Measurements from ENCODE around the gene MED19. TPM values are rescaled to one million over a fixed set of nuclear protein-coding genes. Genes with fewer than 3 reads are reported as not detected.
A peak's percentile ranks its signal among the peaks of the same experiment; 100 is the strongest.
"Not testable (repeated sequence)": the region's sequence is repeated elsewhere in the genome, so short reads cannot be mapped to it uniquely, and the experiment has no call there.

Gene MED19
- total RNA-seq, 1 donor from 2014 or later, result 9.6 TPM

DNA sequence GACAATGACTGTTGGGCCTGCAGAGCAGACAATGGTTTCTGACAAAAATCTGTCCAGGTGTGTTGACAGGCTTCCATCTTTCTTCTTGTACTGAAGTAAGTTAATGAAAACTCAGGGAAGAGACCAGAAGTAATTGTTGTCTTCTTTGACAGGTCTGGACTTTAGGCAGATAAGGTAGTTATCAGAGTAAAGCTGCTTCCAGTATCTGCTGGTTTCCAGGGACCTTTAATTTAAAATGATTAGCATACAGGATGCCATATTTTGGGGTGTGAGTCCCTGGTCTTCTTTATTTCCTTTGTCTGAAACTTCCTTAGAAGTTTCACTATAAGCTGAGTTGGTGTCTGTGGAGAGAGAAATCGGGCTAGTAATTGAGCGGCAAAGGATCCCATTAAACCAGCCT lies 1.8 kb upstream of the MED19 start:
- H3K27me3 ChIP-seq, result no peaks in the 10 kb centered on the region
- peak overlapping the region; percentile 82 for H3K4me3 ChIP-seq
- ATAC-seq (no peak), DNase-seq (no peak)
- no peaks in the 10 kb centered on the region for H3K9me3 ChIP-seq
- H3K36me3 ChIP-seq, result no peaks in the 10 kb centered on the region
- H3K27ac ChIP-seq, result no peak overlapping the region
- no peak for TF ChIP-seq CTCF (IDR thresholded peaks at IDR 0.05)
- intact Hi-C loops (cut with DNase I), result no loop called here
- peaks cover 31% of the 10 kb centered on the region for H3K4me1 ChIP-seq

- H3K27me3 ChIP-seq, result no peaks in the 10 kb centered on the region
- peak within 1 kb of the TSS; percentile 82 for H3K4me3 ChIP-seq
- DNase-seq (peak; percentile 95), ATAC-seq (peak; percentile 95)
- H3K9me3 ChIP-seq, result no peaks in the 10 kb centered on the region
- H3K4me1 ChIP-seq, result peaks cover 31% of the 10 kb centered on the region
- peak within 1 kb of the TSS; percentile 90 for H3K27ac ChIP-seq
- intact Hi-C loops (cut with DNase I), result no loop called here
- no peak for TF ChIP-seq CTCF (IDR thresholded peaks at IDR 0.05)
- no peaks in the 10 kb centered on the region for H3K36me3 ChIP-seq
These were observed 488 bp upstream of the MED19 start, which contains the start of gene TMX2 for GRCh38 chr11:57712256-57713150. TMX2 (plus strand) TSS chr11:57712593; CDS start chr11:57712619, 26 bp downstream.

GRCh38 chr11:57709802-57710367 lies 2.1 kb downstream of the MED19 start:
- H3K36me3 ChIP-seq, result peaks cover 4% of the 10 kb centered on the region
- H3K9me3 ChIP-seq, result no peaks in the 10 kb centered on the region
- intact Hi-C loops (cut with DNase I), result no loop called here
- no peak for TF ChIP-seq CTCF (IDR thresholded peaks at IDR 0.05)
- H3K27ac ChIP-seq, result no peak overlapping the region
- no peak overlapping the region for H3K4me3 ChIP-seq
- DNase-seq (no peak), ATAC-seq (no peak)
- H3K27me3 ChIP-seq, result no peaks in the 10 kb centered on the region
- peaks cover 31% of the 10 kb centered on the region for H3K4me1 ChIP-seq

- intact Hi-C loops (cut with DNase I); H3K4me3 ChIP-seq; H3K9me3 ChIP-seq; ATAC-seq; H3K27me3 ChIP-seq; H3K4me1 ChIP-seq; DNase-seq; H3K27ac ChIP-seq: not testable (repeated sequence)
- peaks cover 42% of the 10 kb centered on the region for H3K36me3 ChIP-seq
These were observed 6.6 kb downstream of the MED19 start for GRCh38 chr11:57705432-57705831.

- H3K9me3 ChIP-seq, result no peaks in the 10 kb centered on the region
- H3K4me1 ChIP-seq, result no peaks in the 10 kb centered on the region
- ATAC-seq (no peak), DNase-seq (no peak)
- TF ChIP-seq CTCF (IDR thresholded peaks at IDR 0.05), result no peak
- H3K27ac ChIP-seq, result no peak overlapping the region
- no peaks in the 10 kb centered on the region for H3K27me3 ChIP-seq
- H3K4me3 ChIP-seq, result no peak overlapping the region
- intact Hi-C loops (cut with DNase I), result no loop called here
- peaks cover 47% of the 10 kb centered on the region for H3K36me3 ChIP-seq
These were observed 7.1 kb downstream of the MED19 start for GRCh38 chr11:57704932-57705331.

GRCh38 chr11:57703341-57703740 lies 8.7 kb downstream of the MED19 start:
- DNase-seq, result no peak
- no peak overlapping the region for H3K27ac ChIP-seq
- no peak overlapping the region for H3K4me3 ChIP-seq
- H3K4me1 ChIP-seq, result no peaks in the 10 kb centered on the region
- TF ChIP-seq CTCF (IDR thresholded peaks at IDR 0.05), result no peak
- no peak for ATAC-seq
- intact Hi-C loops (cut with DNase I), result no loop called here
- peaks cover 63% of the 10 kb centered on the region for H3K36me3 ChIP-seq
- no peaks in the 10 kb centered on the region for H3K9me3 ChIP-seq
- H3K27me3 ChIP-seq, result no peaks in the 10 kb centered on the region

Data from upper lobe of right lung (tissue), 1 donor.